ENCODE measurements around the gene STK16.
"Not testable (repeated sequence)": the region's sequence is repeated elsewhere in the genome, so short reads cannot be mapped to it uniquely, and the experiment has no call there.

Gene STK16

GRCh38 chr2:219245148-219245898 lies at the start of gene STK16, which contains the start of gene GLB1L:
Gene STK16 (plus strand): TSS chr2:219245479. CDS start chr2:219246000, 521 bp downstream.
Gene GLB1L (minus strand): TSS chr2:219245444. CDS start chr2:219243573, 1,871 bp downstream.
- DNase-seq, result peak; percentile 46

GRCh38 chr2:219197388-219197787 lies 47.9 kb upstream of the STK16 start:
- no peak for DNase-seq

- no peak for DNase-seq
Observed at GRCh38 chr2:219198974-219199373, 46.3 kb upstream of the STK16 start.

GRCh38 chr2:219199470-219200211 lies 45.6 kb upstream of the STK16 start:
- DNase-seq, result no peak

- DNase-seq, result not testable (repeated sequence)
Observed at GRCh38 chr2:219200502-219201326, 44.6 kb upstream of the STK16 start.

GRCh38 chr2:219201331-219201730 lies 43.9 kb upstream of the STK16 start:
- not testable (repeated sequence) for DNase-seq

- DNase-seq, result no peak
Observed at GRCh38 chr2:219204425-219205164, 40.7 kb upstream of the STK16 start.

GRCh38 chr2:219205165-219205538 lies 40.1 kb upstream of the STK16 start:
- DNase-seq, result no peak

- DNase-seq, result no peak
Observed at GRCh38 chr2:219205981-219206327, 39.3 kb upstream of the STK16 start.

- peak; percentile 56 for DNase-seq
Observed at GRCh38 chr2:219206328-219207133, 38.7 kb upstream of the STK16 start, which contains the start of gene ZFAND2B. Gene ZFAND2B (plus strand): TSS chr2:219206782. CDS start chr2:219206988, 206 bp downstream.

- DNase-seq, result no peak
Observed at GRCh38 chr2:219207134-219207883, 38.0 kb upstream of the STK16 start.

GRCh38 chr2:219207884-219208740 lies 37.2 kb upstream of the STK16 start:
- DNase-seq, result peak; percentile 7

- DNase-seq, result no peak
Observed at GRCh38 chr2:219209236-219210195, 35.8 kb upstream of the STK16 start.

- DNase-seq, result no peak
Observed at GRCh38 chr2:219210196-219210885, 34.9 kb upstream of the STK16 start.

GRCh38 chr2:219210886-219211362 lies 34.4 kb upstream of the STK16 start:
- DNase-seq, result no peak

- DNase-seq, result no peak
Observed at GRCh38 chr2:219213026-219213415, 32.3 kb upstream of the STK16 start.

GRCh38 chr2:219213486-219214071 lies 31.7 kb upstream of the STK16 start:
- peak; percentile 56 for DNase-seq

Data from NCI-H2029 treated with DMSO at 0.1 percent for 48 hours (cell line).